Activated T-helper 1 cell treated with Interleukin-2 at 50 U/mL for 16 hours (primary cell): ENCODE data around the gene ATP11A.

ENCODE experiments used
- DNase-seq: peaks from one replicate; pipeline ENCODE4 v3.0.0-alpha.2; 2020; ENCODE audit warnings: low read depth

The ATP11A gene

GRCh38 chr13:112723771-112724170 is 33.9 kb downstream of the ATP11A start:
- no peak for DNase-seq

DNA sequence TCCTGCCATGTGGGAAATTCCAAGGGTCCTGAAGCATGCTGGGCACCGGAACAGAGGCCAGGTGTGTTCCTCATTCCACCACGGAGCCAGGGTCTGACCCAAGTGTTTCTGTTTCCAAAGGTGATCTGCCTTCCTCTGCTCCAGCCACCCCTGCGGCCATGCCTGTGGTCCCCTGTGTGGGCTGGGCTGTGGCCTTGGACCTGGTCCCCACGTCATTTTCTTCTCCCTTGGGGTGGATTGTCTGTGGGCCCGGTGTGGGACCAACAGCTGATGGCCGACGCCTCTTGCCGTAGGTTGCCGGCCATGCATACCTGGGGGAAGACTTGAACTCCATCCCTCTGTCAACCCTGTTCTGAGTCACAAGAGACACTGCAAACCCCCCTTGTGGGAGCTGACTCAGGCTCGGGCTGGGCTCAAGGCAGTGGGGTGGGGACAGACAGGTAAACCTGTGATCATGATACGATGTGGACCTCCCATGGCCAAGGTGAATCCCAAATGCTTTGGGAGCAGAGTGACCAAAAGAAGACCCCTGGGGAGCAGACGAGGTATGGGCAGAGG is 35.0 kb downstream of the ATP11A start:
- DNase-seq, result no peak

DNA sequence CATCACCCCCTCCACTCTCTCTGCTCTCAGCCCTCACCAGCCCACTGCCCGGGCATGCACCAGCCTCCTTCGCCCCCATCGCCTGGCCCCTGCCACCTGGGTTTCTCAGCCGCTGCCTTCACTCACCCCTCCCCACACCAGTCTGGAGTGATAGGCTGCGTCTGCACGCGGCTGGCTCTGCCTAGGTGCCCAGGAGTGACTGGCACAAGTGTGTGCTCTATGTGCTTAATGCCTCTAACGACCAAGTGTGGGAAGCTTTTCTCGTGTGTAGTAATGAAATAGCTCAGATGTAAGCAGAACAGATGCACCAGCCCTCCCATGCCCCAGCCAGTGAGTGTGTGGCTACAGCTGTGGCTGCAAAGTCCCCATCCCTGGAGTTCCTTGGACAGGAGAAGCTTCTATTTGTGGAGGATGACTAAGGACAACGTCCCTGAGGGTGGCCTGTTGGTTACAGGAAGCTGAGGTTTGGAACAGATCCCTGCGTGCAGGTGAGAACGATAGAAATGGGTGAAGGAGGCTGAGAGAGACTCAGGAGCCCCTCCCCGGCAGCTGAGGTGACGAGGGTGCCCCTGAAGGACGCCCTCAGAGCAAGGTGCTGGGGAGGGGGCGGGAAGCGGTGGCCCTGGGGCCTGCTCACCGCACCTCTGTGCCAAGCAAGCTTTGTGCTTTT is 35.6 kb downstream of the ATP11A start:
- DNase-seq, result no peak

DNA sequence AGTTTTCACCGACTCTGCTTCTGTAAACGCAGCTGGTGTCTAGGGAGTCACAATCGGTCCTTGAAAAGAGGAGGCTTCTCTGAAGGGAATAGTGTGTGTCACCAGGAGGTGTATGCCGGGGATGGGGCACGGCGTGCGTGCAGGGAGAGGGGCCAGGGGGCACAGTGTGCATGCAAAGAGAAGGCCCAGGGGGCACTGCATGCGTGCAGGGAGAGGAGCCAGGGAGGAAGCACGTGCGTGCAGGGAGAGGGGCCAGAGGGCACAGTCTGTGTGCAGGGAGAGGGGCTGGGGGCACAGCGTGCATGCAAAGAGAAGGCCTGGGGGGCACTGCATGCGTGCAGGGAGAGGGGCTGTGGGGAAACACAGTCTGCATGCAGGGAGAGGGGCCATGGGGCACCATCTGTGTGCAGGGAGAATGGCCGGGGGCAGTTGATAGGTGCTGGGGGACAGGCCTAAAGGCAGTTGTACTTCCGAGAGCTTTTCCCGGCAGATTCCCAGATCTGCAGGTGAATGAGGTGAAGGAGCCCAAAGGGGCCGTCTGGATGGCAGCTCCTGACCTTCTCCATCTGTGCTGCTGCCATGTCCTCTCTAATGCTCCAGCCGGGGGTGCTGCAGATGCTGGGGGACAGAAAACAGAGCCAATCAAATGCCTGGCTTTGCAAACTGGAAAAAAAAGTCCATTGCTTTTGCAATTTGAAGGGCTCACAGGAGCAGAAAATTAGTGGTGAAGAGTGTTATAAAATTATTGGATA is 36.4 kb downstream of the ATP11A start:
- DNase-seq, result no peak

- no peak for DNase-seq
Observed at GRCh38 chr13:112727581-112727980, 37.7 kb downstream of the ATP11A start.

GRCh38 chr13:112728375-112729126 is 38.7 kb downstream of the ATP11A start:
- DNase-seq, result no peak

GRCh38 chr13:112729408-112729807 is 39.6 kb downstream of the ATP11A start:
- no peak for DNase-seq

DNA sequence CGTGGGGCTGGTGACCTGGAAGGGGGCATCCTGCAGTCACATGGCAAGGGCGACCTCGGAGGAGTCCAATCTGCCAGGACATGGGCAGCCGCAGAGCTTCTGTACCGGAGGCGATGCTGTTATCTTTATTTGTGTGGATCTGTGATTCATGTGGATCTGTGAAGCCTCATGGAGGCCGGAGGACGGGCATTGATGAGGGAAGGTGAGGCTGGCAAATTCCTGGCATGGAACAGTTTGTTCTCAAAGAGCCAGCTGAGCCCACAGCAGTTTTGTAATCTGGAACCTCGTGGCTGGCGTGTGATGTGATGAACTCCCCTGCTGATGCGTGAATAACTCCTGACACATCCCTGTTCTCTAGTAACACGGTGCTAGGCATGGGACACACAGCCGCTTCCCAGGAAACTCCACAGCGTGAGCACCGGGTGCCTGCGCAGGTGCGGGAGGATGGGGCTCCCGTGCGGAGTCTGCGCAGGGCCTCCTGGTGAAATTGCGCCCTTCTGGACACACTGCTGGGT is 40.4 kb downstream of the ATP11A start:
- no peak for DNase-seq

DNA sequence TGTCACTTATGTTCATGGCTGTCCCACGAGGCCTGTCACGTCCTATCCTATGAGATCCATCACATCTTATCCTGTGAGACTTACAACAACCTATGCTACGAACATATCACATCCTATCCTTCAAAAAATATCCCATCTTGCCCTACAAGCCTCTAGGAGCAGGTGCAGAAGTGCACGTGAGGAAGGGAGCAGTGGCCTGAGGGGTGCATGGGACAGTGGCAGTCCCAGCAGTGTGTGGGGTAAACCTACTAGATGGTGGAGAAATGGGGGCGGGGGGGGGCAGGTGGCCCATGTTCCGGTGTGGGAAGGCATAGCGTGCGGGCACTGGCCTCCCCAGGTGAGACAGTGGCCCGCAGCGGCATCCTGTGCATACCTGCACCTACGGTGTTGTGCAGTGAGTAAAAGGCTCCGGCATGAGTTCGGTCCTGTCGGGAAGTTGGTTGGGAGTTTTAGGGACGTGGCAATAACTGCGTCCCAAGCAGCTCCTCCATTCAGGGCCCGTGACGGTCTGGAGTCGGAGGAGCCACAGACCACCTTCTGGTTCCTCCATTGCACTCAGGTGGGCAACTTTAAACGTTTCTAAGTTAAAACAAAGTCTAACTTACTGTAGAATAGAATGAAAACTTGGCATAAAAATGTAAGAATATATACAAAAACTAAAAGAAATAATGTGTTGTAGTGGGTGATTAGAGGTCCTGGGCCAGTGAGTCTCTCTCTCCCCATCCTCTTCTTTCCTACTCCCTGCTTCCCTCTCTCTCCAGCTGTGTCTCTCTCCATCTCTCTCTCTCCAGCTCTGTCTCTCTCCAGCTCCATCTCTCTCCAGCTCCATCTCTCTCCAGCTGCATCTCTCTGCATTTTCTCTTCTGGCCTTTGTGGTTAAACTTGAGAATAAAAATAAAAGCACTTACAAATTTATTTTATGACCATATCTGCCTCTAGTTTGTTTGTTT is 42.1 kb downstream of the ATP11A start:
- no peak for DNase-seq

- no peak for DNase-seq
Observed at GRCh38 chr13:112732679-112733078, 42.8 kb downstream of the ATP11A start.

DNA sequence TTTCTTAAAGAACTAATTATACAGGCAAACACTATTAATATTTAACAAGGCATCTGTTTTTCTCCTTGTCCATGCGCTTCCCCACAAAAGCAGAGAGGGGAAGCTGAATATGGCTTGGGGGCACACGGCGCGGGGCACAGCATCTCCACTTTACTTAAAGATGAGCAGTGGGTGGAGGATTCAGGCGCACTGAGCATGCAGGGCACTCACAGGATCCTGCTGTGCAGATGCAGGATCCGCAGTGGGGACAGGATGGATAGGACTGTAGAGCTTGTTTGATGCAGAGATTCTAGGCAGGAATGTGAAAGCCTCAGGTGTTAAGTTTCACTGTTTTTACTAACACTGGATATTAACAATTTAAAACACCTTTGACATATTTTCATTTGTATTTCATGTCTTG is 43.3 kb downstream of the ATP11A start:
- DNase-seq, result no peak

DNA sequence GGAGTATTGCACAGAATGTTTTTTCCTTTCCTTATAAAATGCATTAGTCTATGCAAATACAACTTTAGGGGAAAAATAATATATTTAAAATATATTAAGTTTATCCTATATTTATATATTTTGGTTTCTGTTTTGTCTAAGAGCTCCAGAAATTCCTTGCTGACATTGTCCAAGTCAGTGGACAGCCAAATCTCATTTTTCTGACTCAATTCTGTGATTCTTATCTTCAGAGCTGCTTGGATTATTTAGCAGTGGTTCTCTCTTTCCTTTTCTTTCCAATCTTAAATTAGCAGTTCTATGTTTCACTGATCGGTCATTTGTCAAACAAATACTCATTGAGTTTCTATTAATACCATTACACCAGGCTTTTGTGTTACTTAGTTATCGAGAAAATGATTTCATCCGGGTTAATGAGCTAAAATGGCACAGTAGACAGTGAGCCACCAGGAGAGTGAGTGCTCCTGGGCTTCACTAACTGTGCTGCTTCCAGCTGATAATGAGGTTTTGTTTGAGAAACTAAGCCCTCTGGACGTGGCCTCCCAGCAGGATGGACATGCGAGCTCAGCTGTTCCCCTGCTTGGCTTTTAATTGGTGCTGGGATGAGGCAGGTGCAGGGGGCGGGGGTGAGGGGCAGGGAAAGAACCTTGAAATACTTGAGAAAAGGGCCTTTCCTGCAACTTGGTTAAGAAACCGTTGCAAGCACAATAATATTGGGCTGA is 44.0 kb downstream of the ATP11A start:
- no peak for DNase-seq

GRCh38 chr13:112734696-112735547 is 45.1 kb downstream of the ATP11A start:
- no peak for DNase-seq

DNA sequence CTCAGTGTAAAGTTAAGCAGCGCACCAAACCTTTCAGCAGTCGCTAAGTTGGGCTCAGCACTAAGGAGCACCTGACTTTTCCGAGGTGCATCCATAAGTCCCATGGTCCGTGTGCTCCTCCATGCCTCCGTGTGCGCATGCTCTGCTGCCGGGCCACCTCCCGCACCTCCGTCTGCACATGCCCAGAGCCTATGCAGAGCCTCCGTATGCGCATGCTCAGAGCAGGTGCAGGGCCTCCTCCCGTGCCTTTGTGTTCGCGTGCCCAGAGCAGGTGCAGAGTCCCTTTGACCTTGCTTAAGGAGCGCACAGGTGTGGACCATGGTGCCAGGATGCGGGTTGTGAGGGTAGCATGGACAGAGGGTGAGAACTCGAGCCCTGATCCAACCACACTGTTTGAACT is 46.0 kb downstream of the ATP11A start:
- DNase-seq, result no peak

- DNase-seq, result no peak
Observed at GRCh38 chr13:112737294-112737693, 47.5 kb downstream of the ATP11A start.

DNA sequence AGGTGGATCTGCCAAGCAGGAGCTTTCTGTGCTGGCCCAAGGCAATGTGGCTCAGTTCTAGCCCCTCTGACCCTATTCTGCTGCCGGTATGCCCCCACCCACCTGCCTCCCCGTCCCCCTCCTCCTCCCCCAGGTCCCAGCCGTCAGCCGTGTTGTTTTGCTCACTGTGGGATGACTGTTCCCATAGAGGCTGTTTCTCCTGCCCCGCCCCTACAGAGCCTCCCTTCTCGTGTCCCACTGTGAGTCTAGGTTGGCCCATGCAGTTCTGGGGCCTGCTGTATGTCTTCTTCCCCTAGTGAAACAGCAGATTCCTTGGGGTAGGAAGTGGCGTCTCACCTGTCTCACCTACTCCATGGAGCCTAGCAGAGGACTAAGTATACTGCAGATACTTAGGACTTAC is 48.8 kb downstream of the ATP11A start:
- no peak for DNase-seq

DNA sequence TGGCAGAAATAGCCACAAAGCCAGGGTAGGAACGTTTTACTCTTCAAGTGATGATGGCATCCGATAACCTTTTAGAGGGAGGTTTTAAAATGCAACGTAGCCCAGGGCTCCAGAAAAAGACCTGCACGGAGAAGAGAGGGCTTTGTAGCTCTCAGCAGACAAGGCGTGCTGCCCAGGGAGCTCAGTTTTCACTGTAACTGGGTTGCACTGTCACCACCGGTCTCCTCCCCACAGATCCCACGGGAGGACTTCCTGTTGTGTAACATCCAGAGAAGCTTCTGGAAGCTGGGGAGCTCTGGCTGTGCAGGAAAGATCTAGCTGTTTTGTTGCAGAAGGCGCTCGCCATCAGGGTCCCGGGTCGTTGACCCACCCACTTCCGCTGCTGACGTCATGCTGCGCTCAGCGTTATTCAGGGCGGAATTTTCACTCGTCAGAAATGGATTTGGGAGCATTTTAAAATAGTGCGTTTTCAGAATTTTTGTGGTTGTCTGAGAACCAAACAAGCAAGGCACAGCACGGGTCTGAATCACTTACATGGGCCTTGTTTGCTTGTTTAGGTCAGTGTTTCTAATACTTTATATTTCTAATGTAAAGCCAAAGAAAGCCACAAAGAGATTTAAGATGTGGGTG is 50.8 kb downstream of the ATP11A start:
- no peak for DNase-seq

DNA sequence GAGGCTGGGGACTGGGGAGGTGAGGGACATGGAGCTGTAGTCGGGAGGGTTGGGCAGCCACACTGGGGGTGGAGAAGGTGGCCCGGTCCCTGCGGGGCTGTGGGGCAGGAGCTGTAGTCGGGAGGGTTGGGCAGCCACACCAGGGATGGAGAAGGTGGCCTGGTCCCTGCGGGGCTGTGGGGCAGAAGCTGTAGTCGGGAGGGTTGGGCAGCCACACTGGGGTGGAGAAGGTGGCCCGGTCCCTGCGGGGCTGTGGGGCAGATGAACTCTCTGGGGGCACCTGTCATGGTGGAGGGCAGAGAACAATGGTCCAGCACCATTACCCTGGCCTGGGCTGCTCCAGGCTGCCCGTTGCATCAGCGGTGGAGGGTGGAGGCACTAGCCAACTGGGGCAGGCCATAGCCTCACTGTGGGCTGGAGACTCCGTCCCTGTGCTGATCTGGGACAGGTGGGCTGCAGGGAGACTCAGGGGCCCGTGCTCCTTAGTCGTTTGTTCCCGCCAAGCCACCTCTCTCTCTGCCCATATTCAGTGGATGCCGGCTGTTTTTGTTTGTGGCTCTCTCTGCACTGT is 51.4 kb downstream of the ATP11A start:
- DNase-seq, result no peak
